Stromal cell of bone marrow (primary cell): ENCODE results near the gene SPATA33.
"Not testable (repeated sequence)": the region's sequence is repeated elsewhere in the genome, so short reads cannot be mapped to it uniquely, and the experiment has no call there.

Experiments used
- DNase-seq: peaks from one replicate; pipeline ENCODE4 v3.0.0-alpha.2; 2012; ENCODE audit warnings: low read depth

Gene SPATA33

GRCh38 chr16:89664238-89664637 is 6.6 kb downstream of the SPATA33 start:
- DNase-seq = not testable (repeated sequence)

- DNase-seq = not testable (repeated sequence)
Measured at GRCh38 chr16:89667000-89667399, 9.4 kb downstream of the SPATA33 start.

DNA sequence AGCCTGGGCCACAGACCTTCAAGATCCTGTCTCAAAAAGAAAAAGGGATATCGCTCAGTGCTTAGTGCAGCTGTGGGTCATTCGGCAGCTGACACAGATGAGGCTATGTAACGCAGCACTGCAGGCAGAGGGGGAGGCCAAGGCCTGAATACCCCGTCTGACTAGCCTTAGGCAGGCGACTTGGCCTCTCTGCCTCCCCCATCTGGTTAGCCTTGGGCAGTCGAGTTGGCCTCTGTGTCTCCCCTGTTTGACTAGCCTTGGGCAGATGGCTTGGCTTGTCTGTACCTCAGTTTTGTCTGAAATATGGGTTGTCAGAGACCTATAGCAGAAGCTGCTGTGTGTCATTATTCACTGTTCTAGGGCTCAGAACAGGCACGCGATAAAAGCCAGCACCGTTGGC is 10.0 kb downstream of the SPATA33 start:
- no peak for DNase-seq

- no peak for DNase-seq
Measured at GRCh38 chr16:89668790-89669158, 11.1 kb downstream of the SPATA33 start.

GRCh38 chr16:89669755-89670154 is 12.1 kb downstream of the SPATA33 start:
- no peak for DNase-seq

DNA sequence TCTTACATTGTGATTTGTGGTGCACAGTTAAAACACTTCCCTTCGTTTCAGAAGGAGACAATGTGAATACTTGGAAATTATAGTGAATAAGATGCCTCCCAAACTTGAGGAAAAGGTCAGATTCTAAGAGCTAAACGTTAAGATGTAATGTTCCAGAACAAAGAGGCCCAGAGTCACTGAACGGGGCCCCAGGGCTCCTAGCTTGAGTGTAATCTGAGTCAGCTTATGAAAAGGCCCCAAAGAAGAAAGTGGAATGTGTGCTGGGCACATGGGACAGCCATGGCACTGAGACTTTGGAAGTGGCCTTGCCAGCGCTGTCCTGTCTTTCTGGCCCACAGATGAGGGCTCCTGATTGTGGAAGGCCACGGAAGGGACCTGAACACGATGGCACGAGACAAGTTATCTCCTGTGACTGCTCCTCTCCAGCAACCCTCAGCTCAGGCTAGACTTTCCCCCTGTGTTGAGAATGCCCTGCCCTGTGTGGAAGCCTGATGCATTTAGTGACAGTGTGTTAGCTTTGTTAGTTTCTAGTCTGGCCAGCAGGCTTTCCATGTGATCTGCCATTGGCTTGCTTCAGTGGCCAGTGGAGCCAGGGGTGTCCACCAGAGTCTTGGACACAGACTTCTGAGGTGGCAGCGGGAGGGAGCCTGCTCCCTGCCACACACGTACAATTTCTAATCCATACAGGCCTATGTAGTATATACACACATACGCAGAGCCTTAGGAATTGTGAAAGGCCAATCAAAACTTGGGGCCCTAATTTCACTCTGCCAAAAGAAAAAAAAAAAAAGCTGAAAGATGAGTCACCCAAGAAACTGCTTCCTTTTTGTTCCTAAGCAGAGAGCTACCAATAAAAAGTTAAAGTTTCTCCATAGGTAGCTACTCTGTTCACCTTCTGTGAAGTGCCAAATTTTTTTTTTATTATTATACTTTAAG is 13.1 kb downstream of the SPATA33 start:
- no peak for DNase-seq

GRCh38 chr16:89671565-89671964 is 13.9 kb downstream of the SPATA33 start:
- DNase-seq = not testable (repeated sequence)

DNA sequence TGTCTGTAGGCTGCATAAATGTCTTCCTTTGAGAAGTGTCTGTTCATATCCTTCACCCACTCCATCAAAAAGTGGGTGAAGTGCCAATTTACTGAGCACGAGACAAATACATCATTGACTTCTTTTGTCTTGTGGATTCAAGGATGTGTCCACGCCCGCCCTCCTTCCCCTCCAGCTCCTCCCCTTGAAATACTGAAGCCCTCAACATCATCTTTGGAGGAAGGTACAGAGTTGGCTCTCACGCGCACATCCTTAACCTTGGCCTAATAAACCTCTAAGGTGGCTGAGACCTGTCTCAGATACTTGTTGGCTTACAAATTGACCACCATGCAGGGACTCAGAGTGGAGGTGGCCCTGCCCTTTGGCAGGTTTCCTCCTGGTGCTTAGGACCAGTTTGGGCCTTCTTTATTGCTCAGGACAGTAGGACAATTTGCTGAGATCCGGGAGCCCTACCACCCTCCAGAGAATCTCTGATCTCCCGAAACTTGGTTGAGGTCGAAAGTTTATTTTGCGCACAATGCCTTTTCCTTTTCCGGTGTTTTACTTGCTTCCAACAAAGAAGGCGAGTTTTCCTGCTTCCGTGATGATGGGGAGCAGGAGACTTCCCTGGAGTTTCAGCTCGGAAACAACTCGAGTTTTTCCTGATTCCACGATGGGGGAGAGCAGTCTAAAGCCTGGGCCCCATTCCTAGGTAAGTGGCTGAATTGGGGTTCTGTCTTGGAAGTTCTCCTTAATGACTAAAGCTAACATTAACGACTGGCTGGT is 14.7 kb downstream of the SPATA33 start:
- no peak for DNase-seq

DNA sequence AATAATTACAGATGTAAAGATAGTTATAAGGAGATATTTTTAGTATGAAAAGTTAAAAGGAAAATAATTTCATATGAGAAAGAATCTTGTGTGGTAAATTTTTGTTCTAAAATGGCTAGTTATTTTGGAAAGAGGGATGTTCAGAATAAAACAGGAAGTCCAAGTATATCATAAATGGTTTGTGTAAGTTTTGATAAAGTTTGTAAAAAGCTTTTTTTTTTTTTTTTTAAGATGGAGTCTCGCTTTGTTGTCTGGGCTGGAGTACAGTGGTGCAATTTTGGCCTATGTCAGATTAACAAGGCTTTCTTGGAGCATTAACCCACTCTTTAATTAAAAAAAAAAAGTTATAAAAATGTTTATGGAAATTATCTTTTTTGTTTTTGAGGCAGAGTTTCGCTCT is 20.6 kb downstream of the SPATA33 start:
- no peak for DNase-seq

DNA sequence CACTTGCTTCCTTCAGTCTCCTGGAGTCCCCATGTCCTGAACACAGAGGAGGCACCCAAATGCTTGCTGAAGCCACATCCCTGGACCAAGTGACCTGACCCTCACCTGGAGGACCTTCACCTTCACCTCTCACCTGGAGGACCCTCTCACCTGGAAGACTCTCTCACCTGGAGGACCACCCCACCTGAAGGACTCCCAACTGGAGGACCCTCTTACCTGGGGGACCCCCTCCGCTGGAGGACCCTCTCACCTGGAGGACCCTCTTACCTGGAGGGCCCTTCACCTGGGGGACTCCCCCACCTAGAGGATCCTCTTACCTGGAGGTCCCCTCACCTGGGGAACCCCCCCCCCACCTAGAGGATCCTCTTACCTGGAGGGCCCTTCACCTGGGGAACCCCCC is 28.3 kb downstream of the SPATA33 start:
- DNase-seq = no peak

DNA sequence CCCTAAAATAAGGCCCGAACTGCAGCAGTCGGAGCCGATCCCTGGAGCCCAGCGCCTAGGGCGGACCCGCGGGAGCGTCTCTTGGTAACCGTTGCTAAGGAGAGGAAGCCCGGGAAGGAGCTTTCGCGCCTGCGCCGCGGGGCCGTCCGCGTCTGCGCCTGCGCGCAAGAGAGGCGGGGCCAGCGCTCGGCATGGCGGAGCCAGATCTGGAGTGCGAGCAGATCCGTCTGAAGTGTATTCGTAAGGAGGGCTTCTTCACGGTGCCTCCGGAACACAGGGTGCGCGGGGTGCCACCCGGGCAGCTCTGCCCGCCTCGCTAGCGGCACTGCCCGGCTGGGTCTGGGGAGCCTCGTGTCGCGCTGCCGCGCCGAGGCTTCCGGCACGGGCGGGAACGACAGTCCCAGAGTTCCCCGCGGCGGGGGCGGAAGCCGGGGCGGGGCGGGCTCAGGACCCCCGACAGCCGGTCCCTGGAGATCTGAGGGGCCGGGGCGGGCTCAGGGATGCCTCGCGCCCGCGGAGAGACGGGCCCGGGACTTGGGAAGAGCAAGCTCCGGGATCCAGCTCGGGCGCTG is 29.0 kb downstream of the SPATA33 start, which contains the start of gene CDK10:
Gene CDK10 (plus strand): TSS at position 170 of the 572 bp plus-strand sequence. CDS start 22 bp downstream, at position 192.
- peak; percentile 70 for DNase-seq

DNA sequence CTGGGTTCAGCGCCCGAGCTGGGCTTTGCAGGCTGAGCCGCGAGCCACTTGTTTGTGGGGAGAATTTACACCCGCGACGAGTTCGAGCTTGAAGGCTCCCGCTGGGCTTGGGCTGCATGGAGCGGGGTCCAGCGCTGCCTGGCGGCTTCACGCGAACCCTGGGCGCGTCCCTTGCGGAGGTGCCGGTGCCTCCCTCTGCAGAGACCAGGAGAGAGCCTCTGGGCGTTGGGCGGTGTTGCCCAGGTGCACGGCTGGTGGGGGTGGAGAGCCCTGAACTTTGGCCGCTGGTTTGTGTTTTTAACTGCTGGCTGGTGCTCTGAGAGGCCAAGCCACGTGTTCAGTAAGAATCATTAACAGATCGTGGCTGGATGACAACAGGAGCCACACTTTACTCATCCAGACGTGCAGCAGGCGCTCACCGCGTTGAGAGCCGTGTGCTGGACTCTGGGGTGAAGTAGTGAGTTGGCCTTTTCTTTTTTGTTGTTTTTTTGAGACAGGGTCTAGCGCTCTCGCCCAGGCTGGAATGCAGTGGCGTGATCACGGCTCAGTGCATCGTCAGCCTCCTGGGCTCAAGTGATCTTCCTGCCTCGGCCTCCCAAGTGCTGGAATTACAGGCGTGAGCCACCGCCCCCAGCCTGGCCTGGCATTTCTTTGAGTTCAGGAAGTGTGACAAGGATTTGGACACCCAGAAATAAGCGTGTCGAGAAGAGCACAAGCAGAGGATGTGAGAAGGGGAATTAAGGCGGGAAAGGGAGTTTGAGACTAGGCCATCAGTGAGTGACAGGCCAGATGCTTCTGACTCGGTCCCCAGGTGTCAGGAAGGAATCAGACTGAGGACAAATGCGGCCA is 29.7 kb downstream of the SPATA33 start:
- DNase-seq = no peak

DNA sequence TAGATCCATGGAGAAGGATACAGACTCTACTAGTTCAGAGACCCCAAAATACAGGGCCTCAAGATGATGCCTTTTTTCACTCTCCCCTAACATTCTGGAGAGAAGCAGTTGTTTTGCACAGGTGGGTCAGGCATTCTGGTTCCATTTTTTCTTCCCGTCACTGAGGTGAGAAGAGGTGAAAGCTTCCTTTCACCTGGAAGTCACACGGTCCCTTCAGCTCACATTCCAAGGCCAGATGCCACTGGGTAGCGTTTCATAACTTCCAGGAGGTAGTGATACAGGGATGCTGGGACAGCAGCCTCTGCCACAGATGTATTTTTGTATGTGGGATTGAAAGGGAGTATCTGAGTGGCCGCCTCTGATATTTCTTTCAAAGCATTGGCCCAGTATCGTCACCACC is 30.8 kb downstream of the SPATA33 start:
- DNase-seq = no peak

GRCh38 chr16:89689142-89689541 is 31.5 kb downstream of the SPATA33 start:
- DNase-seq = no peak

GRCh38 chr16:89689621-89690020 is 32.0 kb downstream of the SPATA33 start:
- not testable (repeated sequence) for DNase-seq

- no peak for DNase-seq
Measured at GRCh38 chr16:89690392-89690901, 32.8 kb downstream of the SPATA33 start.

- DNase-seq = no peak
Measured at GRCh38 chr16:89691231-89691985, 33.8 kb downstream of the SPATA33 start.

- no peak for DNase-seq
Measured at GRCh38 chr16:89691986-89692569, 34.4 kb downstream of the SPATA33 start.

- DNase-seq = no peak
Measured at GRCh38 chr16:89693289-89693731, 35.7 kb downstream of the SPATA33 start.
